ENCODE results near the gene ADORA1.

The ADORA1 gene

DNA sequence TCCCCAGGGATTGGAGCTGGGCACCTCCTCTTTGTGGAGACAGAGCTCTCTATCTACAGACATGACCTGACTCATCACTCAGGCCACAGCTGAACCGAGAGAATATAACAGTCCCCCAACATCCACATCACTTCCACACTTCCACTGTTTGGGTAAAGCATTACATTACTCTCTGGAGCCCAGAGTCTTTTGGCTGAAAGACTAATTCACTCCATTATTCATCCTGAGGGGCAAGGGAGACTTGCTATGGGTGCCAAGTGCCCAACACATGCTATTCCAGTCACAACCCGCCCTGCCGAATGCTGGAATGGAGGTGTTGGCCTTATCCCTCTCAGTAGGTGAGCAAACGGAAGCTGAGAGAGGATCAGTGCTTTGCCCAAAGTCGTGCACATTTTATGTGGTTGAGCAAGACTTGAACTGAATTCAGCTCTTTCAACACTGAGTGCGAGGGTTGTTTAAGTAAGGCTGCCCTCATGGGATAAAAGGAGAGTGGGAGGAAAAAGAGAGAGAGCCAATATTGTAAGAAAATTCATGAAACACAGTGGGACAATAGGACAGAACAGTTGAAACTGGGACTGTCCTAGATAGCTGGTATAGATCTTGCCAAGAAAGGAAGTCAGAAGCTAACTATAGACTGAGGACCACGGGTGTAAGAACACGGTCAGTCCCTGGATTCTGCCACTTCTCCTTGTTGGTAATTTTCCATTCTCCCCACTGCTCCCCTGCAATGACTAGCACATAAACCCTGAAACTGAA lies 72.5 kb downstream of the ADORA1 start (continued):
- TF ChIP-seq, protein P1, sequence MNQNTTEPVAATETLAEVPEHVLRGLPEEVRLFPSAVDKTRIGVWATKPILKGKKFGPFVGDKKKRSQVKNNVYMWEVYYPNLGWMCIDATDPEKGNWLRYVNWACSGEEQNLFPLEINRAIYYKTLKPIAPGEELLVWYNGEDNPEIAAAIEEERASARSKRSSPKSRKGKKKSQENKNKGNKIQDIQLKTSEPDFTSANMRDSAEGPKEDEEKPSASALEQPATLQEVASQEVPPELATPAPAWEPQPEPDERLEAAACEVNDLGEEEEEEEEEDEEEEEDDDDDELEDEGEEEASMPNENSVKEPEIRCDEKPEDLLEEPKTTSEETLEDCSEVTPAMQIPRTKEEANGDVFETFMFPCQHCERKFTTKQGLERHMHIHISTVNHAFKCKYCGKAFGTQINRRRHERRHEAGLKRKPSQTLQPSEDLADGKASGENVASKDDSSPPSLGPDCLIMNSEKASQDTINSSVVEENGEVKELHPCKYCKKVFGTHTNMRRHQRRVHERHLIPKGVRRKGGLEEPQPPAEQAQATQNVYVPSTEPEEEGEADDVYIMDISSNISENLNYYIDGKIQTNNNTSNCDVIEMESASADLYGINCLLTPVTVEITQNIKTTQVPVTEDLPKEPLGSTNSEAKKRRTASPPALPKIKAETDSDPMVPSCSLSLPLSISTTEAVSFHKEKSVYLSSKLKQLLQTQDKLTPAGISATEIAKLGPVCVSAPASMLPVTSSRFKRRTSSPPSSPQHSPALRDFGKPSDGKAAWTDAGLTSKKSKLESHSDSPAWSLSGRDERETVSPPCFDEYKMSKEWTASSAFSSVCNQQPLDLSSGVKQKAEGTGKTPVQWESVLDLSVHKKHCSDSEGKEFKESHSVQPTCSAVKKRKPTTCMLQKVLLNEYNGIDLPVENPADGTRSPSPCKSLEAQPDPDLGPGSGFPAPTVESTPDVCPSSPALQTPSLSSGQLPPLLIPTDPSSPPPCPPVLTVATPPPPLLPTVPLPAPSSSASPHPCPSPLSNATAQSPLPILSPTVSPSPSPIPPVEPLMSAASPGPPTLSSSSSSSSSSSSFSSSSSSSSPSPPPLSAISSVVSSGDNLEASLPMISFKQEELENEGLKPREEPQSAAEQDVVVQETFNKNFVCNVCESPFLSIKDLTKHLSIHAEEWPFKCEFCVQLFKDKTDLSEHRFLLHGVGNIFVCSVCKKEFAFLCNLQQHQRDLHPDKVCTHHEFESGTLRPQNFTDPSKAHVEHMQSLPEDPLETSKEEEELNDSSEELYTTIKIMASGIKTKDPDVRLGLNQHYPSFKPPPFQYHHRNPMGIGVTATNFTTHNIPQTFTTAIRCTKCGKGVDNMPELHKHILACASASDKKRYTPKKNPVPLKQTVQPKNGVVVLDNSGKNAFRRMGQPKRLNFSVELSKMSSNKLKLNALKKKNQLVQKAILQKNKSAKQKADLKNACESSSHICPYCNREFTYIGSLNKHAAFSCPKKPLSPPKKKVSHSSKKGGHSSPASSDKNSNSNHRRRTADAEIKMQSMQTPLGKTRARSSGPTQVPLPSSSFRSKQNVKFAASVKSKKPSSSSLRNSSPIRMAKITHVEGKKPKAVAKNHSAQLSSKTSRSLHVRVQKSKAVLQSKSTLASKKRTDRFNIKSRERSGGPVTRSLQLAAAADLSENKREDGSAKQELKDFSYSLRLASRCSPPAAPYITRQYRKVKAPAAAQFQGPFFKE (tag by site-specific recombination; IDR thresholded peaks at IDR 0.05; ENCODE audit: borderline replicate concordance) = no peak
- TF ChIP-seq ZEB2 (tag by site-specific recombination; IDR thresholded peaks at IDR 0.05) = no peak

- POLR2A ChIA-PET = no interaction called here
- Histone ChIP-seq H3K36me3 (ENCODE audit: control insufficient read depth in 2 of 2, insufficient read depth in 1 of 2, low read length in 2 of 2) (no peaks in the 10 kb centered on the region), H3K9me3 (ENCODE audit: control insufficient read depth, insufficient read depth, low read depth, low read length) (no peaks in the 10 kb centered on the region), H3K4me1 (ENCODE audit: control insufficient read depth, insufficient read depth, low read length) (no peaks in the 10 kb centered on the region), H3K27ac (ENCODE audit: extremely low read depth, low read depth, low read length) (no peak overlapping the region), H3K4me3 (ENCODE audit: low read depth, low read length) (no peak overlapping the region)
- TF ChIP-seq ZIC2 (tag by site-specific recombination; IDR thresholded peaks at IDR 0.05) = no peak
- no peak for TF ChIP-seq ZNF843 (tag by site-specific recombination; IDR thresholded peaks at IDR 0.05)
- no peak for TF ChIP-seq ZNF366 (tag by site-specific recombination; conservative IDR thresholded peaks at IDR 0.05)
- TF ChIP-seq ZNF488 (tag by site-specific recombination; IDR thresholded peaks at IDR 0.05) = no peak
- no peak for TF ChIP-seq ZNF830 (tag by site-specific recombination; IDR thresholded peaks at IDR 0.05; ENCODE audit: low read depth)
- TF ChIP-seq ZNF48 (tag by site-specific recombination; IDR thresholded peaks at IDR 0.05) = no peak
- TF ChIP-seq TCF7L2 (IDR thresholded peaks at IDR 0.05; ENCODE audit: borderline replicate concordance, low read depth, low read length) = no peak
- no peak for TF ChIP-seq ZNF621 (tag by site-specific recombination; IDR thresholded peaks at IDR 0.05)
- no peak for TF ChIP-seq ZNF660 (tag by site-specific recombination; IDR thresholded peaks at IDR 0.05)
- TF ChIP-seq ZFP41 (tag by site-specific recombination; IDR thresholded peaks at IDR 0.05; ENCODE audit: borderline replicate concordance) = no peak
- no peak for TF ChIP-seq ZNF274 (IDR thresholded peaks at IDR 0.05; ENCODE audit: low read length)
- TF ChIP-seq ZNF274 (tag by site-specific recombination; IDR thresholded peaks at IDR 0.05; ENCODE audit: borderline replicate concordance) = no peak
- no peak for TF ChIP-seq ZSCAN30 (tag by site-specific recombination; IDR thresholded peaks at IDR 0.05)
- TF ChIP-seq ZNF514 (tag by site-specific recombination; IDR thresholded peaks at IDR 0.05) = no peak
- TF ChIP-seq ZNF311 (tag by site-specific recombination; IDR thresholded peaks at IDR 0.05; ENCODE audit: borderline replicate concordance) = no peak
- TF ChIP-seq MYNN (tag by site-specific recombination; IDR thresholded peaks at IDR 0.05; ENCODE audit: borderline replicate concordance) = no peak
- CTCF ChIA-PET = interaction anchor here (0.7 to 2.2 kb wide), 4 partner anchors 14 to 115 kb away, joined by 3 to 11 read pairs (median 4); no protein-coding TSS in a partner anchor
Measured at GRCh38 chr1:203200916-203201315, 73.4 kb downstream of the ADORA1 start.

Data from HEK293 (cell line).